ENCODE data around the gene OTOA.
A peak's percentile ranks its signal among the peaks of the same experiment; 100 is the strongest.
"Not testable (repeated sequence)": the region's sequence is repeated elsewhere in the genome, so short reads cannot be mapped to it uniquely, and the experiment has no call there.

Gene OTOA

DNA sequence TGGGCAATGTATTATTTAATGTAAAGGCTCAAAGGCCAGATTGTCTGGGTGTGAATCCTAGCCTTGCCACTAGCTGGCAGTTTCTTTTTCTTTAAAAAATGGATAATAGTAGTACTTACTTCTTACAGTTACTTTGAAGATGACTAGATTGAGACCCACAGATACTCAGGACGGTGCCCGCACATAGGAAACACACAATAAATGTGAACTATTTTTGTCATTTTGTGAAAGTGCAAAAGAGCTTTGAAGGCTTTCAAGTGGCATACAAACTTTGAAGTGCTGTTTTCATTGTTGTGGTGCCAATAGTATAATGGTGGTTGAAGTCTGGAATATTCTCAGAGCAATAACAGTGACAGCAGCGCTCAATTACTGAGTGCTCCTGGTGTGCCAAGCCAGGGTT lies 63.6 kb downstream of the OTOA start:
- DNase-seq, result no peak

DNA sequence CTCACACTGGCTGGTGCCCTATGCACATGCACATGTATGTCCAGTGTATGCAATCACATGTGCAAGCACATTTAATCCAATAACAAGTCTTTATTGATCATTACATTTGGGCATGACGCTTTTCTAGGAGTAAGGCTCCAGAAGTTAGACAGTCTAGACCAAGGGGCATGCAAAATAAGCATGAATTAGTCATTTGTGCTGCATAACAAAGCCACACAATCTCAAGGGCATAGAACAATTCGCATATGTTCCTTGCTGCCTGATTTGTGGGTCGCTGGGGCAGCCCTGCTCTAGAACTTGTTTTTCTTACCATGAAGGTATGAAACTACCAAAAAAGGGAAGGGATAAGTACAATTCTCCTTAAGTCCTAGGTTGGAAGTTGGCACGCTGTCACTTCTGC lies 67.5 kb downstream of the OTOA start:
- not testable (repeated sequence) for DNase-seq

DNA sequence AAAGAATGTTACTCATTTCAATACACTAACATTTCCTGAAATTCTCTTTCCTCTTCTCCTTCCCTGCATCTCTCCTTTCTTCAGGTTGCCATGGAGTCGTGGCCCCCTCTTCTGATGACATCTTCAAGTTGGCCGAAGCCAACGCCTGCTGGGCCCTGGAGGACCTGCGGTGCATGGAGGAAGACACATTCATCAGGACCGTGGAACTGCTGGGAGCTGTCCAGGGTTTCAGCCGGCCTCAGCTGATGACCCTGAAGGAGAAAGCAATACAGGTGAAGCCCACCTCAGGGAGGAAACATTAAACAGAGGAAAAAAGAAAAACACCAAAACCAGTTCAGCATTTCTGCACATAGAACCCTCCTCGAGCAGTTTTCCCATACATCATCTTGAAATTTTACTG lies 76.9 kb downstream of the OTOA start:
- DNase-seq, result not testable (repeated sequence)

GRCh38 chr16:21756192-21757079 lies 92.7 kb downstream of the OTOA start:
- DNase-seq, result peak; percentile 8

DNA sequence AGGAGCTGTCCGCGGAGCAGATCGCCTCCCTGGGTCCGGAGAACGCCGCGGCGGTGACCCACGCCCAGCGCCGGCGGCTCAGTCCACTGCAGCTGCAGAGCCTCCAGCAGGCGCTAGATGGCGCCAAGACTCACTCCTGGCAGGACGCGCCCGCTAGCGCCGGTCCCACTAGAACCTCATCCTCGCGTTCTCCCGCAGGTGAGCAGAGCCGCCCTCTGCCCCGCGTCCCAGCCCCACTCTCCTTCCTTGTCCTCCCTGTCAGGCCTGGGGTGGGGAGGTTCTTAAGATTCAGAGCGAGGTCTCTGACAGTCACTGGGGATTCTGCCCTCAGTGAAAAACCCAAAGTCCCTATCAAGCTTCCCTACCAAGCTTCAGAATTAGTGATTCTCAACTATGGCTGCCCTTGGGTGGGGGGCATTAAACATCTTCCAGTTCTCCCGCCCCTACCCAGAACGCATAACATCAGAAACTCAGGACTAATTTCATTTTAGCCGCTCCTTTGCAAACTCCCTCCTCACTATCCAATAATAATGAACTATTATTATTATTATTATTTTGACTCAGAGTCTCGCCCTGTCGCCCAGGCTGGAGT lies 93.4 kb downstream of the OTOA start:
- not testable (repeated sequence) for DNase-seq

GRCh38 chr16:21768280-21768679 lies 104.5 kb downstream of the OTOA start:
- DNase-seq, result not testable (repeated sequence)

- DNase-seq, result not testable (repeated sequence)
Observed at GRCh38 chr16:21768810-21769209, 105.0 kb downstream of the OTOA start.

DNA sequence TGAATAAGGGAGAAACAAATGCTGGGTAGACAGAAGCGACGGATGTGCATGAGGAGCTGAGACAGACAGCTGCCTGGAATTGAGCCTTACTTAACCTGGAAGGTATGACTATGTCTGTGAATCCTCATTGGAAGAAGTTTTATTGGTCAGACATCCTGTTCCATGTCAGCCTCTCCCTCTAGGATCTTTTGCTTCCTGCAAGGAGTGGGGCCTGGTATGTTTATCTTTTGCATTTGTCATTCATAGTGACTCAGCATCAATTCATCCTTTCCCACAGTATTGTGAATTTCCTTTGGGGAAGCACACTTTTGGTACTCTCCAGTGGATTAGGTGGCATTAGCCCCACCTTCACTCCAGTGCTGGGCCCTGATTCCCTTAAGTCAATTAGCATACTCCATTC lies 105.5 kb downstream of the OTOA start:
- not testable (repeated sequence) for DNase-seq

DNA sequence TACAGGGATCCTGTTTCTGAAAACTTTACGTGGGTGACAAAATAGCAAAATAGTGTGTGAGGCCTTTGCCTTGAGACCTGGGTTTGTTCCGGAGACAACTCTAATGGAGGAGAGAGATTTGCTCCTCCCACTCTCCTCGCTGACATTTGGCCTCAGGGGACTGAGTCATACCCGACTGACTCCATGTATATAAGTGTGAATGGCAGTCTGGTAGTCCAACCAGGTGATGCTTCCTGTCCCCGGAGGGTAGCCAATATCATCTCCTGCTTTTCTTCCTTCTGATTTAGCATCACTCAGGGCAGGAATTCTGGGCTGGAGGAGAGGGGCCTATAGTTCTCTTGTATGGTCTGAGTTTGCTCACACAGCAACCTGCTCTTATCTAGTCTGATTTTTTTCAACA lies 106.8 kb downstream of the OTOA start:
- DNase-seq, result not testable (repeated sequence)

GRCh38 chr16:21772547-21773206 lies 108.9 kb downstream of the OTOA start:
- not testable (repeated sequence) for DNase-seq

GRCh38 chr16:21773207-21773553 lies 109.4 kb downstream of the OTOA start:
- not testable (repeated sequence) for DNase-seq

DNA sequence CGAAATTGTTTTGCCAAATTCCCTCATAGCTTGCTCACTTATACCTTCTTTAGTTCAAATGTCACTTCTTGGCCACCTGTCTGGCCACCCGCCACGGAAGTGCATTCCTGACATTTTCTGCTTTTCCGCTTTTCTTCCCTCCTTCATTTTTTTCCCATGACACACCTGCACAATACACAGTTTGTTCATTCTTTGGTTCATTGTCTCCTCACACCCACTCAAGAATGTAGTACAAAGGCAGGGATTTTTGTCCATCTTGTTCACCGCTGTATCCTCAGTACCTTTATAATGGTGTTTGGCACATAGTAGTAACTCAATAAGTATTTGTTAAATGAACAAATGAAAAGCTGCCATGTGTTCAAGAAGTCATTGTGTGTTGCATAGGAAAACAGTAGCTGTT lies 116.8 kb downstream of the OTOA start:
- DNase-seq, result not testable (repeated sequence)

- DNase-seq, result not testable (repeated sequence)
Observed at GRCh38 chr16:21790506-21790905, 126.7 kb downstream of the OTOA start.

GRCh38 chr16:21793310-21793709 lies 129.5 kb downstream of the OTOA start:
- not testable (repeated sequence) for DNase-seq

DNA sequence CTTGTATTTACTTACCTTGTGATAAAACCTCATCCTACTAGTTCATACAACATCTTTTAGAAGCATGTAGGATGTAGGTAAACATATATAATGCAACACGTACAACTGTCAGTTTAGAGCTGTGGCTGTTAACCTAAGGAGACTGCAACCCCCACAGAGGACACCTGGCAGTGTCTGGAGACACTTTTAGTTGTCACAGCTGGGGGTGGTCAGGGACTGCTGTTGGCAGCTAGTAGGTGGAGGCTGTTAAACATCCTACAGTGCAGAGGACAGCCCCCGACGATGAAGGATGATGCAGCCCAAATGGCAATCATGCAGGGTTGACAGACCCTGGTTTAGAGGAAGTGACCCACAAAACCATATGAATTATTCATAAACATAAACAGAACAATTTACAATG lies 134.8 kb downstream of the OTOA start:
- DNase-seq, result not testable (repeated sequence)

- not testable (repeated sequence) for DNase-seq
Observed at GRCh38 chr16:21801538-21802374, 138.0 kb downstream of the OTOA start.

DNA sequence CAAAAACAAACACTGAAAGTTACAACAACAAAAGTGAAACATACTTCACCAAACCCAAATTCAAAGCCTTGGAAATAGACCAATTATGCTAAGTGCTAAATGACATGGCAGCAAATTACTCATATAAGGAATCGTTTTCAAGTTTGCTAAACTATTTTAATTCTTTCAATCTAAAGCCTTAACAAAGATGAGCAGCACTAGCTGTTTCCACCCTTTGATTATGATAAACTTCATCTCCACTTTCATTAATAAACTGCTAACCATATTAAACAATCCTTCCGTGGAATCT lies 138.6 kb downstream of the OTOA start:
- DNase-seq, result not testable (repeated sequence)

Data from SIG-M5 (cell line).